NCI-H2171 (cell line): ENCODE results near the gene NPL.
A peak's percentile ranks its signal among the peaks of the same experiment; 100 is the strongest.

Experiments
- DNase-seq: peaks from one replicate; lab custom pipeline; 2025; lab: John Stamatoyannopoulos, UW

NPL gene

DNA sequence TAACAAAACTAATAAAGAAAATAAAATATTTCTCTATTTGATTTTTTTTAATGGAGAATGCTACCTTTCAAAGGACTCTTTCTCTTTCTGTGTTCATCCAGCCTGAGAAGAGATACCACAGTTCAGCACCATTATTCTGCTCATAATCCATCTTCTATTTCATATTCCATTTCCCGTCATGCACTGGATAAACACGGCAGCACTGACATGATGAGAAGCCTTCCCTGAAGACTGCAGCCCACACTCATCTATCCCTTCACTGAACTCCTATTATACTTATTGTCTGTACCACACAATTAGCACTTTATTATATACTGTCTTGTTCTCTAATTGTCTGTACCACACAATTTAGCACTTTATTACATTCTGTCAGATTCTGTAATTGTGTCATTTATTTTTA, 10.7 kb upstream of the NPL start:
- DNase-seq: no peak

- no peak for DNase-seq
Observed at GRCh38 chr1:182779530-182779929, 10.0 kb upstream of the NPL start.

GRCh38 chr1:182781841-182782586, 7.6 kb upstream of the NPL start:
- peak; percentile 61 for DNase-seq

DNA sequence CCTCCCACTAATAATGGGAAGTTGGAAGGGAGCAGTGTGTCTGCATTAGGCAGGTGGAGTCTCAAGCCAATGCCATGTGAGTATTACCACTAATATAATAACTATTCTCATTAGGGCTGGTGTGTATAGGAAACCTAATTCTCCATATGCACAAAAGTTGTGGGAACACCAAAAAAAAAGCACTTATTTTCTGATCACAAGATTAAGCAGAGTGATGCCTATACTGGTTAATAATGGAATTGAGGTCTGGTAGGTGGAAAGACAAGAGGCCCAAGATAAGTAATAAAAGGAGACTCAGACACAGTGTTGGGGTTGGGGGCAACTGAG, 7.0 kb upstream of the NPL start:
- no peak for DNase-seq

GRCh38 chr1:182783068-182783467, 6.5 kb upstream of the NPL start:
- DNase-seq: no peak

GRCh38 chr1:182784556-182785171, 4.9 kb upstream of the NPL start:
- peak; percentile 56 for DNase-seq

- DNase-seq: no peak
Observed at GRCh38 chr1:182785181-182785580, 4.4 kb upstream of the NPL start.

GRCh38 chr1:182786223-182786994, 3.2 kb upstream of the NPL start:
- DNase-seq: no peak

GRCh38 chr1:182786995-182787324, 2.6 kb upstream of the NPL start:
- no peak for DNase-seq

DNA sequence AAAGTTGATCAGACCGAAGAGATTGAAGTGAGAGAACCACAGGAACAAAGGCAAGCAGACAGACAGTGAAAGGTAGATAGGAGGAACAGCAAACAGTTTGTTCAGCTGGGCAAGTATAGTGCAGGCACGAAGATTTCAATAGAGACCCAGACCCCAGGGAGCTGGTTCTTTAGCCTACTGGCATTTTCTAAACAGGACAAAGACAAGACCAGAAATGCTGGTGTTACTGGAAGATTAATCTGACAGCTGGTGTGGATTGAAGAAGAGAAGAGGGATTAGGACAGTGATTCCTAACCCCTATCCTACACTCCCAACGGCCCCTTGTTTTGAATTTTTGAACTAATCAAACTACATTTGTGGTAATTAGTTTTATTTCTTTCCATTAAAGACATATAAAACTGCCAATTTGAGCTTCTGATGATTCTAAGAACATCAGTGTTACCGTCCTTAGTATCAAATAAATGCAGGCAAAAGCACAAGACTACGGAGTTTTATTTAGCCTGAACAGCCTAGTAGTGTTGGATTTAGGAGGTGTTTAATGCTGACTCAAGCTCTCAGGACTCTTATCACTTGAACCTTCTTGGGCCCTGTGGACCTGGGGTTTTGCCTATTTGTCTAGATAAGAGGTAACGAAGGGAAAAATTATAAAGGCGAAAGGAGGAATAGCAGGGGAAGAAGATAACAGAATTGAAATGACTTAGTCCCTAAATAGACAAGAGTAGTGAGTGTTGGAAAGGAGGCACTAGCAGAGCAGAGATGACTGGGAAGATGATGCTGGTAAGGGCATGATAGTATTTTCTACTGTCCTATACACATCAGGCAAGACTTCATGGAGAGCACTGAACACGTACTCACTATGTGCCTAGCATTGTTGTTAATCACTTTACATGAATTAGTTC, 2.0 kb downstream of the NPL start:
- no peak for DNase-seq

DNA sequence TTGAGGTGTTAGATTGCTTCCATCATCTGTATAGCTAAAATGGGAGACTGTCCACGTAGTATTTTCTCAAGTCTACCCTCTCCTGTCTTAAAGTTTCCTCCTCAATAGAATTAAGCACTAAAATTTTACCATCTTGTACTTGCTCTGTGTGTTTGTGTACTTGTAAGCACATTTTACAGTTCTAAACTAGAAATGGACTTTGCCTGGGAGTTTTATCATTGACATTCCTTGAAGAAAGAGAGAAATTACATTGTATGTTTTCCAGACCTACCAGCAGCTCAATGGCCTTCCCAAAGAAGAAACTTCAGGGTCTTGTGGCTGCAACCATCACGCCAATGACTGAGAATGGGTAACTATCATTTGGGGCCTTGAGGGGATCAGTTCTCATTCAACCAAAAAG, 4.5 kb downstream of the NPL start:
- DNase-seq: no peak

DNA sequence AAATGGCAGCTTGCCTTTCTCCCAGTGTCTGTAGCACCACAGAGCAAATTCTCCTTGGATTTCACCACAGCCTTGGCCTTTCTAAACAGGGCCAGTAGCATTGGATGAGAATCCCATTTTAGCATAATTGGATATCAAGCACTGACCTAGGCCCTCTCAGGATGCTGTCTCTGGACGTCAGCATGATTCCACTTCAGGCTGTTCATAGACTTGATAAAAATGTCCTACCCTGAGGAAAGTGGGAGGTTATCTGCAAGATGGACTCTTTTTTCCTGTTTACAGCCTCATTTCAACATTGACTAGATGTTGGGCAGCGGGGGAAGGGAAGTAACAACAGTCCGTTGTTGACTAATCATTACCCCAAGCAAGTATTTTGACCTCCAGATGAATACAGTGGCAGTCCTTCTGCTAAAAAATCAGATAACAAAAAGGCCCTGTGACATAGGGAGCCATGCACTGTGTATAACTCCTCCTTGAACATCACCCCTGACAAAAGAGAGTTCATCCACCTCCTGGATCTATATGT, 5.2 kb downstream of the NPL start:
- no peak for DNase-seq

DNA sequence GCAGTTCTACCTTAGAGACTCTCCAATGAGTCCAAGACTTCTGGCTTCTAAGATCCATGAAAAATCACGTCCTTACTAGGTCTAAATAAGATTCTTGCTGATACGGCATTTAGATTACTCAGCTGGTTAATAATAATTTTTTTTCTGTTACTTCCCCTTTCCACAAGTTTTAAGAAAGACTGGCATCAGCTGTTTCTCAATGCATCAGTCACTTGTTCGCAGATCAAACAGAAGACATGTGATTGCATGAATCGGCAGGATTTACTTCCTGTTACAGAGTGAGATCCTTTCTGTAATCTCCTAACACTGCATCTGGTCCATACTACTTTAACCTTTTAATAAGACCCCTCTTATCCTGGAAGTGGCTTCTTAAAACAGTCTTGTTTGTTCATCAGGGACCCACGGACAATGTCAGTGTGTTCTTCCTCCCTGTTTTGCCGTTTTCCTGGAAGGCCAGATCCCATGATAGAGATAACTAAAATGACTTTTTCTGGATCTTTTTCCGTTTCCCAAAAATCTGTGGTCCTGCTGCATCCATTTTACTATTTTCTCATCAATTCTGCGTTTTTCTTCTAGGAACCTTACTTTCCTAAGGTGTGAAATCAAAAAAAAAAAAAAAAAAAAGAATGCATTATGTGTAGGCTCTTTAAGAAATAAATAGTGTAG, 6.1 kb downstream of the NPL start:
- no peak for DNase-seq

- DNase-seq: no peak
Observed at GRCh38 chr1:182802006-182802803, 12.6 kb downstream of the NPL start.

- no peak for DNase-seq
Observed at GRCh38 chr1:182803846-182804245, 14.3 kb downstream of the NPL start.

DNA sequence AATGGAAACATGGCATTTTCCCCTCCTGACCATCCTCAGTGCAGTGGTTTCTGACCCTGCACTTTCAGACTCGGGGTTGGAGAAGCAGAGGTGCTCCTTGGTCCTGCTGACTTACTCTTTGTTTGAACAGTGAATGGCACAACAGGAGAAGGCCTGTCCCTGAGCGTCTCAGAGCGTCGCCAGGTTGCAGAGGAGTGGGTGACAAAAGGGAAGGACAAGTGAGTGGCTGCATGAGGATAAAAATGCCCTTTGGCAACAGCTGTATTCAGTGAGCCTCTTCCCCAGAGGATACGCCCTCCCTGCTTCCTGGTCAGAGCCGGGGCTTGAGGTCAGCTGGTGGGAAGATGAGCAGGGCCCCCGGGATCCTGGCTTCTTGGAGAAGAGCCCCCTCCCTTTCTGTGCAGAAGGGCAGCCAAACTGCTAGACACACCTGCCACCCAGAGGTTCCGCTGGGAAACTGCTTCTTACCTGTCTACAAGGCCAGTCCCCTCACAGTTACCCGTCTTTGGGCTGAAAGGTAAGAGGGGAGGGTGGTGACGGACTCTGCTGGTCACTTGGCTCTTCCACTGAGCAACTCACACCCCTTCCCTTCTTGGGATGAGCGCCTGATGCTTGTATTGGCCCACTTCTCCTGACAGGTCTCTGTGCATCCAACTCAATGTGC, 16.6 kb downstream of the NPL start:
- no peak for DNase-seq

DNA sequence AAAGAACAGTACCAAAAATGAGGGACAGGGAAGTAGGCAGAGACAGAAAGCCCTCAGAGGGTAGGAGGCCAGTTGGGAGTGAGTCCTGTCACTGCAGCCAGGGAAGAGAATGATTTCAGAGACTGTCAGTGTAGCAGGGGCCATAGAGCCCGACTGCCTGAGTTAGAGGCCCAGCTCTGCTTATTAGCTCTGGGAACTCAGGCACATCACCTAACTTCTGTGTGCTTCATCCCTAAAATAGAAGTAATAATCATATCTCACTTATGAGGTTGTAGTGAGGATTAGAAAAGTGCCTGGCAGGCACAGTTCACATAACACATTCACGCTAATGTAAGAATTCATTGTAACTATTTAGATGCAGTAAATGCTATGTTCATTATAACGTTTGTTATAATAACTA, 18.3 kb downstream of the NPL start:
- no peak for DNase-seq

- no peak for DNase-seq
Observed at GRCh38 chr1:182809414-182809957, 19.9 kb downstream of the NPL start.

DNA sequence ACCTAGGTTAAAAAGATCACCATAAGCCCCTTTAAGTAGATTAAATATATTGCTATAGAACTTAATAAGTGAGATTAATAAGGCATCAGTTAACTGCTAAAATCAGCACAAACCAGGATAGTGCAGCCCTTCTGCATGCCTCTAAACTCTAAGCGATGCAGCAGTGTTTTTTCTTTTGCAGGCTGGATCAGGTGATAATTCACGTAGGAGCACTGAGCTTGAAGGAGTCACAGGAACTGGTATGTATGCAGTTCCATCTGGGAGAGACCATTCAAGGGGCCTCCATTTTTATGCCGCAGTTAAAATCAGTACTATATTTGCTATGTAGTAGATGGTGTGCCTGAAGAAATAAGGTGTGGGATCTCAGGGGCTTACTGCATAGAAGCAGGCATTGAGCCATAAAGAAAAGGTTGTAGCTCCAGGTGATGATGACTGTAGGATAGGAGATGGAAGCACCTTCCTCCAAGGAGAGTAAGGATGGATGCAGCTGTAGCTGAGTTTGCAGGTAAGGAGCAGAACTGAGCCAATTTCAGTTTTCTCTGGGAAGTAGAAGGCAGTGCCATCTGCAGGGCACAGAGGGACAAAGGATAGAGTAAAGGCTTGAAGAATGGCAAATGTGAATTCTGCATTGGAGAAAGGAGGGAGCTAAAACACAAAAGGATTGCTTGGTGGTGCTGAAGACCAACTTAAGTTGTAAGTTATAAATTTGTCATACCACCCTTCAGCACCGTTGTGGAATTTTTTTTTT, 22.6 kb downstream of the NPL start:
- no peak for DNase-seq
